DND-41 (cell line): Measurements from ENCODE around the gene HLA-A.
A peak's percentile ranks its signal among the peaks of the same experiment; 100 is the strongest.
"Not testable (repeated sequence)": the region's sequence is repeated elsewhere in the genome, so short reads cannot be mapped to it uniquely, and the experiment has no call there.

Experiments used
- ATAC-seq: fragments of 200-7000 bp; cut with Tn5 transposase; 3 replicates; pipeline ENCODE4 v1.9.1; 2021; ENCODE audit warnings: low read depth; ENCODE audit not compliant: insufficient read depth
- DNase-seq: peaks from one replicate; pipeline ENCODE4 v3.0.0-alpha.2; 2020
- H2AFZ ChIP-seq: 2 replicates; pipeline ENCODE4 v1.6.0; 2012; ENCODE audit warnings: low read depth, low read length
- H3K27ac ChIP-seq: 2 replicates; pipeline ENCODE4 v1.5.1; 2012; ENCODE audit warnings: low read length, inconsistent platforms
- H3K27me3 ChIP-seq: fragments of 200-600 bp; sonication (generic); 2 replicates; pipeline ENCODE4 v1.6.0; 2012; ENCODE audit warnings: low read length, mild to moderate bottlenecking, inconsistent platforms; ENCODE audit not compliant: insufficient read depth, poor library complexity
- H3K36me3 ChIP-seq: 2 replicates; pipeline ENCODE4 v1.5.1; 2012; ENCODE audit warnings: low read length, inconsistent platforms; ENCODE audit not compliant: insufficient read depth
- H3K4me1 ChIP-seq: 2 replicates; pipeline ENCODE4 v1.5.1; 2012; ENCODE audit warnings: mild to moderate bottlenecking, low read length; ENCODE audit not compliant: insufficient read depth
- H3K4me2 ChIP-seq: 2 replicates; pipeline ENCODE4 v1.6.0; 2012; ENCODE audit warnings: mild to moderate bottlenecking, moderate library complexity, low read length, inconsistent platforms; ENCODE audit not compliant: insufficient read depth
- H3K4me3 ChIP-seq, 2 experiments: fragments of 200-600 bp in 1 of 2; shearing (Covaris generic) in 1 of 2; 2 replicates each; pipeline ENCODE4 v1.5.1; 2012 to 2016; ENCODE audit warnings: inconsistent platforms in 2 of 2, low read length in 2 of 2, mild to moderate bottlenecking in 2 of 2, low read depth in 1 of 2, moderate library complexity in 1 of 2
- H3K79me2 ChIP-seq: 2 replicates; pipeline ENCODE4 v1.6.0; 2012; ENCODE audit warnings: low read length, inconsistent platforms; ENCODE audit not compliant: insufficient read depth
- H3K9ac ChIP-seq: 2 replicates; pipeline ENCODE4 v1.6.0; 2012; ENCODE audit warnings: low read depth, mild to moderate bottlenecking, inconsistent platforms, low read length, moderate library complexity
- H3K9me3 ChIP-seq: 2 replicates; pipeline ENCODE4 v1.5.1; 2012; ENCODE audit warnings: low read length, moderate library complexity, mild to moderate bottlenecking, inconsistent platforms; ENCODE audit not compliant: insufficient read depth, severe bottlenecking
- H4K20me1 ChIP-seq: 2 replicates; pipeline ENCODE4 v1.6.0; 2012; ENCODE audit warnings: low read length; ENCODE audit not compliant: insufficient read depth
- EZH2 ChIP-seq: IDR thresholded peaks from 3 replicates; pipeline ENCODE4 v1.6.1; 2012; ENCODE audit warnings: borderline replicate concordance, low read depth, mild to moderate bottlenecking, moderate library complexity, low read length, inconsistent platforms; ENCODE audit not compliant: severe bottlenecking
- TF ChIP-seq, protein P1 (sequence below): IDR thresholded peaks from 2 replicates; pipeline ENCODE4 v1.5.1; 2012; ENCODE audit warnings: borderline replicate concordance, low read length, moderate library complexity, mild to moderate bottlenecking; ENCODE audit not compliant: poor library complexity, severe bottlenecking; ENCODE audit errors: extremely low read depth

HLA-A gene

DNA sequence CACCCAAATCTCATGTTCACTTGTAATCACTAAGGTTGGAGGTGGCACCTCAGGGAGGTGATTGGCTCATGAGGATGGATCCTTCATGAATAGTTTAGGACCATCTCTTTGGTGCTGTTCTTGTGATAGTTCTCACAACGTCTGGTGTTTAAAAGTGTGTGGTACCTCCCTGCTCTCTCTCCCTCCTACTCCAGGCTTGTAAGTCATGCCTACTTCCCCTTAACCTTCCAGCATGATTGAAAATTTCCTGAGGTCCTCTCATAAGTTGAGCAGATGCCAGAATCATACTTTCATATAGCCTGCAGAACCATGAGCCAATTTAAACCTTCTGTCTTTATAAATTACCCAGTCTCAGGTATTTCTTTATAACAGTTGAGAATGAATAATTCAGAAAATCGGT is 16.6 kb downstream of the HLA-A start:
- Histone ChIP-seq H3K36me3 (no peaks in the 10 kb centered on the region), H3K27me3 (no peaks in the 10 kb centered on the region), H3K27ac (no peak overlapping the region), H3K4me3 (no peak overlapping the region), H3K9me3 (no peaks in the 10 kb centered on the region), H3K9ac (no peak overlapping the region), H2AFZ (no peak overlapping the region), H4K20me1 (no peaks in the 10 kb centered on the region), H3K4me2 (no peak overlapping the region), H3K79me2 (no peaks in the 10 kb centered on the region), H3K4me1 (peaks cover 4% of the 10 kb centered on the region)
- DNase-seq, result no peak
- ATAC-seq, result no peak
- TF ChIP-seq, protein P1, sequence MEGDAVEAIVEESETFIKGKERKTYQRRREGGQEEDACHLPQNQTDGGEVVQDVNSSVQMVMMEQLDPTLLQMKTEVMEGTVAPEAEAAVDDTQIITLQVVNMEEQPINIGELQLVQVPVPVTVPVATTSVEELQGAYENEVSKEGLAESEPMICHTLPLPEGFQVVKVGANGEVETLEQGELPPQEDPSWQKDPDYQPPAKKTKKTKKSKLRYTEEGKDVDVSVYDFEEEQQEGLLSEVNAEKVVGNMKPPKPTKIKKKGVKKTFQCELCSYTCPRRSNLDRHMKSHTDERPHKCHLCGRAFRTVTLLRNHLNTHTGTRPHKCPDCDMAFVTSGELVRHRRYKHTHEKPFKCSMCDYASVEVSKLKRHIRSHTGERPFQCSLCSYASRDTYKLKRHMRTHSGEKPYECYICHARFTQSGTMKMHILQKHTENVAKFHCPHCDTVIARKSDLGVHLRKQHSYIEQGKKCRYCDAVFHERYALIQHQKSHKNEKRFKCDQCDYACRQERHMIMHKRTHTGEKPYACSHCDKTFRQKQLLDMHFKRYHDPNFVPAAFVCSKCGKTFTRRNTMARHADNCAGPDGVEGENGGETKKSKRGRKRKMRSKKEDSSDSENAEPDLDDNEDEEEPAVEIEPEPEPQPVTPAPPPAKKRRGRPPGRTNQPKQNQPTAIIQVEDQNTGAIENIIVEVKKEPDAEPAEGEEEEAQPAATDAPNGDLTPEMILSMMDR, result no peak
- TF ChIP-seq EZH2, result no peak

DNA sequence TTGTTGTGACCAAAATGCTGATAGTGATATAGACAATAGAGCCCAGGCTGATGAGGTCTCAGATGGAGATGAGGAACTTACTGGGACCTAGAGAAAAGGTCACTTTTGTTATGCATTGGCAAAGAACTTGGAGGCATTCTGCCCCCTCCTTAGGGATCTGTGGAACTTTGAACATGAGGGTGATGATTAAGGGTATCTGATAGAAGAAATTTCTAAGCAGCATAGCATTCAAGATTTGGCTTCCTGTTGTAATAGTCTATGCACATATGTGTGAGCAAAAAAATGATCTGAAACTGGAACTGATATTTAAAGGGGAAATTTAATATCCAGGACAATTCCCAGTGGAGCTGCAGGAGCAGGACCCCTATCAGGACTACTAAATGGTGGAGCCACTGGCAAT is 17.1 kb downstream of the HLA-A start:
- TF ChIP-seq, protein P1, result no peak
- TF ChIP-seq EZH2, result no peak
- no peak for ATAC-seq

DNA sequence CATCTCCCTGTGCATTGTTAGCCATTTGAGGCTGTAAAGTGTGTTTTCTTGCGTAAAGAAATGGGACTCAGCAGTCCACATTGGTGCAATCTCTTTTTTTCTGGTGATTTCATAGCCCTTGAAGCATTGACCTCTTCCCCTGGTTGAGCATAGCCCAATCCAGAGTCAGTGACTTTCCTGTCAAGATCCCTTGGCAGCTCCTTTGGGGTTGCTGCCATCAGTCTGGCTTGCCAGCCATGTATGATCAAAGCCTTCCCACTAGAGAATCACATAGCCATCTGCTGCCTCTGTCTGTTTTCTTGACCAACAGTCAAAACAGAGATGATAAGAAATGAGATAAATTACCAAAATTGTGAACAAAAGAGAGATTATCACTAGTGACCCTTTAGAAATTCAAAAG is 19.6 kb downstream of the HLA-A start:
- Histone ChIP-seq H4K20me1 (no peaks in the 10 kb centered on the region), H3K27me3 (no peaks in the 10 kb centered on the region), H3K27ac (no peak overlapping the region), H3K9me3 (no peaks in the 10 kb centered on the region), H3K9ac (no peak overlapping the region), H2AFZ (no peak overlapping the region), H3K4me3 (no peak overlapping the region), H3K4me2 (no peak overlapping the region), H3K79me2 (peaks cover 17% of the 10 kb centered on the region), H3K4me1 (peaks cover 32% of the 10 kb centered on the region), H3K36me3 (no peaks in the 10 kb centered on the region)
- TF ChIP-seq EZH2, result no peak
- no peak for DNase-seq
- ATAC-seq, result no peak

More for the DNA sequence above, 17.1 kb downstream of the HLA-A start:
- Histone ChIP-seq H3K9me3 (no peaks in the 10 kb centered on the region), H3K9ac (no peak overlapping the region), H3K36me3 (no peaks in the 10 kb centered on the region), H2AFZ (no peak overlapping the region), H3K4me1 (peaks cover 9% of the 10 kb centered on the region), H3K27me3 (no peaks in the 10 kb centered on the region), H3K79me2 (no peaks in the 10 kb centered on the region), H4K20me1 (no peaks in the 10 kb centered on the region), H3K4me3 (no peak overlapping the region), H3K27ac (no peak overlapping the region), H3K4me2 (no peak overlapping the region)
- no peak for DNase-seq

DNA sequence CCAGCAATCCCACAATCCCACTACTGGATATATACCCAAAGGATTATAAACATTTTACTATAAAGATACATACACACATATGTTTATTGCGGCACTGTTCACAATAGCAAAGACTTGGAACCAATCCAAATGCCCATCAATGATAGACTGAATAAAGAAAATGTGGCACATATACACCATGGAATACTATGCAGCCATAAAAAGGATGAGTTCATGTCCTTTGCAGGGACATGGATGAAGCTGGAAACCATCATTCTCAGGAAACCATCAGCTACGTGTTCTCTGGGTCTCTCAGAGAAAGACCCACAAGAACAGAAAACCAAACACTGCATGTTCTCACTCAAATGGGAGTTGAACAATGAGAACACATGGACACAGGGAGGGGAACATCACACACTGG is 21.4 kb downstream of the HLA-A start:
- H3K9me3 ChIP-seq, ATAC-seq, H3K27me3 ChIP-seq, DNase-seq, H2AFZ ChIP-seq, H3K4me3 ChIP-seq, H3K4me2 ChIP-seq, H4K20me1 ChIP-seq, H3K36me3 ChIP-seq: not testable (repeated sequence)
- Histone ChIP-seq H3K4me1 (peaks cover 32% of the 10 kb centered on the region), H3K79me2 (peaks cover 20% of the 10 kb centered on the region), H3K9ac (peak overlapping the region; percentile 96; the same call in 1 of the 2 replicates), H3K27ac (peak overlapping the region; percentile 100; the same call in 1 of the 2 replicates)
